ENCODE results near the gene MYL7.

- TF ChIP-seq CTCF (conservative IDR thresholded peaks at IDR 0.05; ENCODE audit: low read length) (no peak), EZH2phosphoT487 (IDR thresholded peaks at IDR 0.05; ENCODE audit: borderline replicate concordance, low read depth, low read length) (no peak)
Measured at GRCh38 chr7:44132039-44132438, 9.1 kb downstream of the MYL7 start.
